HEK293T (cell line): ENCODE measurements around the gene CFAP157.

ENCODE experiments used
- CTCF ChIA-PET: fragments of 350-600 bp; formaldehyde crosslinking; extraction: SDS; loops from one replicate; lab custom pipeline; 2021; ENCODE audit warnings: antibody characterized with exemption, inconsistent platforms; lab: Yijun Ruan, JAX
- POLR2A ChIA-PET: fragments of 350-600 bp; formaldehyde crosslinking; extraction: SDS; loops from one replicate; lab custom pipeline; 2020; ENCODE audit warnings: antibody characterized with exemption, inconsistent platforms; lab: Yijun Ruan, JAX
- DNase-seq: peaks from one replicate; pipeline ENCODE4 v3.0.0; 2012; ENCODE audit warnings: mixed read lengths; ENCODE audit errors: extremely low spot score
- ARNT ChIP-seq: fragments of 450-650 bp; IDR thresholded peaks from 2 replicates; pipeline ENCODE4 v1.6.1; 2017; ENCODE audit warnings: mild to moderate bottlenecking
- BHLHE40 ChIP-seq: fragments of 450-650 bp; IDR thresholded peaks from 2 replicates; pipeline ENCODE4 v1.6.1; 2016; ENCODE audit warnings: mild to moderate bottlenecking, moderate library complexity, borderline replicate concordance
- CTBP1 ChIP-seq: fragments of 450-650 bp; IDR thresholded peaks from 2 replicates; pipeline ENCODE4 v1.6.1; 2016; ENCODE audit warnings: borderline replicate concordance
- ELF4 ChIP-seq: fragments of 450-650 bp; IDR thresholded peaks from 2 replicates; pipeline ENCODE4 v1.6.1; 2017; ENCODE audit warnings: antibody characterized with exemption
- FOXA1 ChIP-seq: fragments of 450-650 bp; IDR thresholded peaks from 2 replicates; pipeline ENCODE4 v1.6.1; 2016; ENCODE audit warnings: mild to moderate bottlenecking
- FOXK2 ChIP-seq: fragments of 450-650 bp; IDR thresholded peaks from 2 replicates; pipeline ENCODE4 v1.6.1; 2016; ENCODE audit warnings: mild to moderate bottlenecking
- FOXM1 ChIP-seq: fragments of 450-650 bp; IDR thresholded peaks from 2 replicates; pipeline ENCODE4 v1.6.1; 2017; ENCODE audit warnings: mild to moderate bottlenecking, borderline replicate concordance
- HDGF ChIP-seq: fragments of 450-650 bp; IDR thresholded peaks from 2 replicates; pipeline ENCODE4 v1.6.1; 2017; ENCODE audit warnings: antibody characterized with exemption, borderline replicate concordance
- L3MBTL2 ChIP-seq: fragments of 450-650 bp; conservative IDR thresholded peaks from 2 replicates; pipeline ENCODE4 v1.6.1; 2016; ENCODE audit warnings: mild to moderate bottlenecking
- LEF1 ChIP-seq: fragments of 450-650 bp; IDR thresholded peaks from 2 replicates; pipeline ENCODE4 v1.6.1; 2017; ENCODE audit warnings: mild to moderate bottlenecking, borderline replicate concordance
- NFRKB ChIP-seq: fragments of 450-650 bp; IDR thresholded peaks from 2 replicates; pipeline ENCODE4 v1.6.1; 2016; ENCODE audit warnings: mild to moderate bottlenecking, moderate library complexity
- PKNOX1 ChIP-seq: fragments of 450-650 bp; IDR thresholded peaks from 2 replicates; pipeline ENCODE4 v1.6.1; 2016
- SP1 ChIP-seq: fragments of 450-650 bp; IDR thresholded peaks from 2 replicates; pipeline ENCODE4 v1.6.1; 2017
- SUZ12 ChIP-seq: fragments of 450-650 bp; IDR thresholded peaks from 2 replicates; pipeline ENCODE4 v1.6.1; 2016; ENCODE audit warnings: mild to moderate bottlenecking
- TARDBP ChIP-seq: fragments of 450-650 bp; IDR thresholded peaks from 2 replicates; pipeline ENCODE4 v1.6.1; 2016
- ZNF384 ChIP-seq: fragments of 450-650 bp; IDR thresholded peaks from 2 replicates; pipeline ENCODE4 v1.6.1; 2016

Gene CFAP157

DNA sequence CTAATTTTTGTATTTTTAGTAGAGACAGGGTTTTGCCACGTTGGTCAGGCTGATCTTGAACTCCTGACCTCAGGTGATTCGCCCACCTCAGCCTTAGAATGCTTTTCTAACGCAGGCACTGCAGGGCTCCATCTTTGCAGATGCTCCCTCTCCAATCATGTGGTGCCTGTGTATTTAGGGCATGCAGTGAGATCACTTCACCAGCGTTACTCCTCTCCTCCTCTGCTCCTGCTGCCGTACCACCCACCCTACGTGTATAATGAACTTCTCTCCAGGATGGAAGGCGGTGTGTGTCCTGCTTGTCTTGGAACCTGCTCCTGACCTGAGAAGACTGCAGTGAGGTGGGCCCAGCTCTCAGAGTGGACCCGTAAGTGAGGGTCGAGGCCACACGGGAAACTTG, 13.6 kb upstream of the CFAP157 start:
- POLR2A ChIA-PET = no interaction called here
- no peak for DNase-seq
- CTCF ChIA-PET = no interaction called here
- TF ChIP-seq LEF1 (no peak), BHLHE40 (no peak), NFRKB (no peak), CTBP1 (no peak), FOXK2 (no peak), ARNT (no peak)

- TF ChIP-seq ZNF384 (no peak), BHLHE40 (no peak), TARDBP (no peak), SUZ12 (no peak), SP1 (no peak), ELF4 (no peak), FOXA1 (no peak), CTBP1 (no peak), PKNOX1 (no peak), ARNT (no peak), FOXM1 (no peak), LEF1 (no peak)
- no peak for DNase-seq
- CTCF ChIA-PET = no interaction called here
- POLR2A ChIA-PET = no interaction called here
These were observed 13.1 kb upstream of the CFAP157 start for GRCh38 chr9:127693697-127694096.

- TF ChIP-seq LEF1 (no peak), SUZ12 (no peak), FOXK2 (no peak), ELF4 (no peak), FOXA1 (no peak), TARDBP (no peak), ZNF384 (no peak), FOXM1 (no peak), L3MBTL2 (no peak), PKNOX1 (no peak), SP1 (no peak), HDGF (no peak), ARNT (no peak), BHLHE40 (no peak), CTBP1 (no peak)
- no peak for DNase-seq
- CTCF ChIA-PET = no interaction called here
- POLR2A ChIA-PET = no interaction called here
These were observed 11.7 kb upstream of the CFAP157 start for GRCh38 chr9:127694890-127695720.

- CTCF ChIA-PET = interaction anchor here (0.6 kb wide), 1 partner anchor 33 kb away, joined by 5 read pairs; no protein-coding TSS in a partner anchor
- POLR2A ChIA-PET = no interaction called here
- TF ChIP-seq TARDBP = no peak
- TF ChIP-seq L3MBTL2 = no peak
- no peak for TF ChIP-seq HDGF
- no peak for TF ChIP-seq SP1
- no peak for TF ChIP-seq PKNOX1
- no peak for TF ChIP-seq FOXK2
- TF ChIP-seq CTBP1 = no peak
- no peak for TF ChIP-seq ARNT
- TF ChIP-seq NFRKB = no peak
- no peak for TF ChIP-seq FOXM1
- no peak for TF ChIP-seq LEF1
- TF ChIP-seq ELF4 = no peak
- TF ChIP-seq SUZ12 = no peak
- no peak for TF ChIP-seq BHLHE40
- TF ChIP-seq FOXA1 = no peak
- TF ChIP-seq ZNF384 = no peak
- DNase-seq = no peak
These were observed 9.2 kb upstream of the CFAP157 start for GRCh38 chr9:127697575-127697974.

GRCh38 chr9:127698386-127698785, 8.4 kb upstream of the CFAP157 start:
- POLR2A ChIA-PET = no interaction called here
- no peak for DNase-seq
- TF ChIP-seq FOXM1 (no peak), FOXA1 (no peak), ELF4 (no peak), LEF1 (no peak), PKNOX1 (no peak), SP1 (no peak), FOXK2 (no peak), L3MBTL2 (no peak), NFRKB (no peak), HDGF (no peak), BHLHE40 (no peak), TARDBP (no peak), ARNT (no peak), CTBP1 (no peak), ZNF384 (no peak), SUZ12 (no peak)
- CTCF ChIA-PET = no interaction called here
